ENCODE measurements around the gene S100A5. TPM values are rescaled to one million over a fixed set of nuclear protein-coding genes. Genes with fewer than 3 reads are reported as not detected.

Gene S100A5
- total and polyA plus RNA-seq, 9 of the 15 experiments (the other 6 are each of a cell fraction or from before 2014, with no cell fraction given) = 0.56 to 1.4 (median 0.64) TPM; not detected in 5

DNA sequence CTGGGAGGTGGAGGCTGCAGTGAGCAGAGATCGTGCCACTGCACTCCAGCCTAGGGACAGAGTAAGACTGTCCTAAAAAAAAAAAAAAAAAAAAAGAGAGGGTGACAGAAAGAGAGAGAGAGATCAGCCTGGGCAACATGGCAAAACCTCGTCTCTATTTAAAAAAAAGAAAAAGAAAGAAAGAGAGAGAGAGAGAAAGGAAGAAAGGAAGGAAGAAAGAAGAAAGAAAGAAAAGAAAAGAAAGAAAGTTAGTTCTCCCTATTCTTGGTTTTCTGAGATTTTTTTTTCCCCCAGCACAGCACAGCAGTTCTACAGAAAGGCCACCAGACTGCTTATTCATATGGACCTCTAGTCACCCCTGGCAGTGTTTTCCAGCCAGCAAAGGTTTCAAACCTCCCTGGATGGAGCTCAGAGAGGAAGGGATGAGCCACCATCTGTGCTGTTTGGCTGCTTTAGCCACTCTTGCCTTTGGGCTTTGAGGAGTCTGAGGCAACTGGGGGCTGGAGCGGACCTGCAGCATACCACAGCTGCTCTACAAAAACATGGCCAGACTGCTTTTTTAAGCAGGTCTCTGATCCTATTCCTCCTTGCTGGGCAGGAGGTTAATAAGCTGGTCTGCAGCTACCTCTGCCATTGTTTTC, 15.5 kb downstream of the S100A5 start:
- DNase-seq (ENCODE audit: extremely low read depth in 1 of 4, low spot score in 3 of 4) (peak in 1 of 4 experiments; percentile 14), FAIRE-seq (no peak), ATAC-seq (peak; percentile 56)
- CTCF ChIA-PET (ENCODE audit: low intra/inter-chr PET ratio) = no interaction called here
- no peaks in the 10 kb centered on the region for H3K36me3 ChIP-seq (ENCODE audit: control insufficient read depth, insufficient read depth, low read length)
- peaks cover 2% of the 10 kb centered on the region; the same call in 1 of the 2 replicates for H3K9me3 ChIP-seq (replicated peaks; ENCODE audit: control insufficient read depth, insufficient read depth, low read depth, low read length)
- POLR2A ChIA-PET = interaction anchor here (0.6 to 3.3 kb wide), 9 partner anchors 8 to 465 kb away, joined by 3 to 15 read pairs (median 3); partner anchors contain the start of genes CHTOP, S100A13 and S100A5
- no peaks in the 10 kb centered on the region for H3K27me3 ChIP-seq (ENCODE audit: control insufficient read depth in 2 of 2, insufficient read depth in 2 of 2, low read length in 2 of 2)
- in situ Hi-C loops (cut with MboI) (no loop called here), intact Hi-C loops (cut with micrococcal nuclease) (no loop called here)
- peaks cover 17 to 25% of the 10 kb centered on the region in 2 experiments for H3K4me1 ChIP-seq (replicated peaks in 1 of 2; ENCODE audit: control insufficient read depth in 2 of 2, insufficient read depth in 2 of 2, low read length in 2 of 2)
- peak overlapping the region in 1 of 2 experiments; percentile 8; a peak in 1 of 4 replicates for H3K9ac ChIP-seq (ENCODE audit: insufficient read depth in 1 of 2, low read depth in 2 of 2, low read length in 2 of 2)
- H3K27ac ChIP-seq (ENCODE audit: extremely low read depth, low read depth, low read length) = no peak overlapping the region
- no peaks in the 10 kb centered on the region for H4K20me1 ChIP-seq (replicated peaks; ENCODE audit: control insufficient read depth, insufficient read depth, low read length)
- H3K4me3 ChIP-seq = no peak overlapping the region
- no peaks in the 10 kb centered on the region for H3K79me2 ChIP-seq (ENCODE audit: control insufficient read depth, insufficient read depth, low read length)
- 41% methylated on average over 3 of the region's 3 CpGs for WGBS (ENCODE audit: insufficient coverage, low coverage, missing lambda C conversion rate)
- H3K4me2 ChIP-seq (ENCODE audit: insufficient read depth, low read length) = no peak overlapping the region
- no peak for TF ChIP-seq HES1 (IDR thresholded peaks at IDR 0.05; ENCODE audit: low read depth)
- 0 out of 2 replicates have a peak, but pooled peaks have one; percentile 22 for TF ChIP-seq ZNF592 (IDR thresholded peaks at IDR 0.05)
- TF ChIP-seq MXI1 (IDR thresholded peaks at IDR 0.05; ENCODE audit: low read depth, low read length) = no peak
- TF ChIP-seq, protein P1, sequence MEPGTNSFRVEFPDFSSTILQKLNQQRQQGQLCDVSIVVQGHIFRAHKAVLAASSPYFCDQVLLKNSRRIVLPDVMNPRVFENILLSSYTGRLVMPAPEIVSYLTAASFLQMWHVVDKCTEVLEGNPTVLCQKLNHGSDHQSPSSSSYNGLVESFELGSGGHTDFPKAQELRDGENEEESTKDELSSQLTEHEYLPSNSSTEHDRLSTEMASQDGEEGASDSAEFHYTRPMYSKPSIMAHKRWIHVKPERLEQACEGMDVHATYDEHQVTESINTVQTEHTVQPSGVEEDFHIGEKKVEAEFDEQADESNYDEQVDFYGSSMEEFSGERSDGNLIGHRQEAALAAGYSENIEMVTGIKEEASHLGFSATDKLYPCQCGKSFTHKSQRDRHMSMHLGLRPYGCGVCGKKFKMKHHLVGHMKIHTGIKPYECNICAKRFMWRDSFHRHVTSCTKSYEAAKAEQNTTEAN (CRISPR knock-in tag; IDR thresholded peaks at IDR 0.05) = no peak
- no peak for TF ChIP-seq ZNF780A (CRISPR knock-in tag; IDR thresholded peaks at IDR 0.05)
- TF ChIP-seq, protein P2, sequence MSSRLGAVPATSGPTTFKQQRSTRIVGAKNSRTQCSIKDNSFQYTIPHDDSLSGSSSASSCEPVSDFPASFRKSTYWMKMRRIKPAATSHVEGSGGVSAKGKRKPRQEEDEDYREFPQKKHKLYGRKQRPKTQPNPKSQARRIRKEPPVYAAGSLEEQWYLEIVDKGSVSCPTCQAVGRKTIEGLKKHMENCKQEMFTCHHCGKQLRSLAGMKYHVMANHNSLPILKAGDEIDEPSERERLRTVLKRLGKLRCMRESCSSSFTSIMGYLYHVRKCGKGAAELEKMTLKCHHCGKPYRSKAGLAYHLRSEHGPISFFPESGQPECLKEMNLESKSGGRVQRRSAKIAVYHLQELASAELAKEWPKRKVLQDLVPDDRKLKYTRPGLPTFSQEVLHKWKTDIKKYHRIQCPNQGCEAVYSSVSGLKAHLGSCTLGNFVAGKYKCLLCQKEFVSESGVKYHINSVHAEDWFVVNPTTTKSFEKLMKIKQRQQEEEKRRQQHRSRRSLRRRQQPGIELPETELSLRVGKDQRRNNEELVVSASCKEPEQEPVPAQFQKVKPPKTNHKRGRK (tag; IDR thresholded peaks at IDR 0.05) = peak; percentile 66; the same call in 1 of the 2 replicates
- no peaks in the 10 kb centered on the region for H3K9me1 ChIP-seq (ENCODE audit: control insufficient read depth, insufficient read depth, low read length)
- BruUV-seq (replicated peaks) = no TSS peak
- peak overlapping the region; percentile 87 for H2AFZ ChIP-seq (ENCODE audit: low read depth, low read length)

Data from K562 (cell line).